GM20431 (cell line): ENCODE measurements around the gene TSPAN5.
"Not testable (repeated sequence)": the region's sequence is repeated elsewhere in the genome, so short reads cannot be mapped to it uniquely, and the experiment has no call there.

Experiments
- in situ Hi-C: fragments of 300-500 bp; cut with MseI, MboI; formaldehyde crosslinking; loops from one replicate; pipeline ENCODE4 v1.15.0; 2020; ENCODE audit warnings: low sequenced_read_pairs; ENCODE audit not compliant: unreplicated experiment

Gene TSPAN5

DNA sequence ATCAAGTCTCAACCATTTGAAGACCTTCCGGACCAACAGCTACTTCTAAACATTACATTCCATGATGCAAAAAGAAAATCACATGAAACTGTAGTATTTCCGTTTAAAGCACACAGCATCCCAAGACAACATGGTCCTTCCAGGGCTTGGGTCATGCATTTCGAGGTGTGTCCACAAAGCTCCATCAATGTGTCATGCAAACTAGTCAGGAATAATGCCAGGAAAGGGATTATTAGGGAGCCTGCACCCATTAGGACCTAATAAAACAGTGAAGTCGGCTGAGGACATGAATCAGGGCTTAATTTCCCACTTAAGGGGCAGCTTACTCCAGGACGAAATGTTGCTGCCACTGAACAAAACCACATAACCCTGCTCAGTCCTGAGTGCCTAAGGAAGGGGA is 177.9 kb downstream of the TSPAN5 start:
- in situ Hi-C loops = no loop called here

- in situ Hi-C loops = not testable (repeated sequence)
Measured at GRCh38 chr4:98479590-98479989, 178.8 kb downstream of the TSPAN5 start.

DNA sequence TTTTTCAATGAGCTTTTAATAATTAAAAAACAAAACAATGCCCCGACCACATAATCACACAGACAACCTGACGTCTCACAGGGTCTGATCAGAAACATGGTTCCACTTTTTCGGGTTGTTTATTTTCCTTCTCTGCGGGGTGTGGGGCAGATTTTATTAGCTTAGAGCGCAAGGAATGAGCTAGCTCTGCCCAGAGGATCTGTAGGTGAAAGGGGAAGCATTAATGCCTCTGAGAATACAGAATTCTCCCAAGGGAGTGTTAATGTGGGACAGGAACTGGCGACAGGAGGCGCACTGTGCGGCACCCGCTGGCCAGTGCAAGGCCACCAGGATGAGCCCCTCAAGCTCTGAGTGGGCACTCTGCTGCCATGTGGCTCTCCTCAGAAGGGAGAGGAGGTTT is 181.5 kb downstream of the TSPAN5 start:
- in situ Hi-C loops = no loop called here

DNA sequence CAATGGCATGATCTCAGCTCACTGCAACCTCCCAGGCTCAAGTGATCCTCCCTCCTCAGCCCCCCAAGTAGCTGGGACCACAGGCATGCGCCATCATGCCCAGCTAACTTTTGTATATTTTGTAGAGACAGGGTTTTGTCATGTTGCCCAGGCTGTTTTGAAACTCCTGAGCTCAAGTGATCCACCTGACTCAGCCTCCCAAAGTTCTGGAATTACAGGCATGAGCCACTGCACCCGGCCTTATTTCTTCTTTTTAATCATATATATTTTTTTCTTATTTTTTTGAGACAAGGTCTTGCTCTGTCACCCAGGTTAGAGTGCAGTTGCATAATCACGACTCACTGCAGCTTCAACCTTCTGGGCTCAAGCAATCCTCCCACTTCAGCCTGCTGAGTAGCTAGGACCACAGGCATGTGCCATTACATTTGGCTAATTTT is 184.0 kb downstream of the TSPAN5 start:
- in situ Hi-C loops = no loop called here

- in situ Hi-C loops = no loop called here
Measured at GRCh38 chr4:98473046-98473445, 185.4 kb downstream of the TSPAN5 start.

- in situ Hi-C loops = no loop called here
Measured at GRCh38 chr4:98470831-98471230, 187.6 kb downstream of the TSPAN5 start.

DNA sequence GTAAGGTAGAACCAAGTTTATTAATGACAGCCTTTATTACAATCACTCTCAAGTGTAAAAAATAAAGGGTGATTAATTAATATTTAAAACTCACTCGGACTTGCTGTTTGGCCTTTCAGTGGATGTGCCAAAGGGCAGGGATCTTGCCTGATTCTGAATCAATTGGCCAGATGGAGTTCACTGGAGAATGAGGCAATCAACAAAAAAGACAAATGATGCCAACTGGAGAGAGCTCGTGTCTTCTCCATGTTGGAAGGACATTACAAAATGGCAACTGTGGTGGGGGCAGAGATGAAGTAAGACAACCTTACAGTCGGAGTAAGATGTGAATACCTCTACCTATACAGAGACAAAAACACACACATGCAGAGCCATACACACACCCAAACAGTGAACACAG is 188.0 kb downstream of the TSPAN5 start:
- in situ Hi-C loops = no loop called here

DNA sequence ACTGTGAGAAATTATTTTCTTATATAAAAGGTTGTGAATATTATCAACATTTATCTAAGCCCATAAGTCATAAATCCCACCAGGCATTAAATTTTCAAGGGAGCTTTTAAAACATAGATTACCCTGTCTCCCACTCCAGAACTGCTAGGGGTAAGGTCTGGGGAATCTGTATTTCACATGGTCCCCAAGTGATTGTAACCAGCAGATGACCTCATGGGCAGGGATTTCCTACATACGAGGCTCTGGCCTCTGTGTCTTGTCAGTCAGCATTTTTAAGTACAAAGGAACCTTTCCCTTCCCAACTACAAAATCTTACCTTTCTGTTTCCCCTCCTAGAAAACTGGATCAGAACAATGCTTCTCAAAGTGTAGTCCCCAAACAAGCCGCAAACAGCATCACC is 188.6 kb downstream of the TSPAN5 start:
- in situ Hi-C loops = no loop called here

DNA sequence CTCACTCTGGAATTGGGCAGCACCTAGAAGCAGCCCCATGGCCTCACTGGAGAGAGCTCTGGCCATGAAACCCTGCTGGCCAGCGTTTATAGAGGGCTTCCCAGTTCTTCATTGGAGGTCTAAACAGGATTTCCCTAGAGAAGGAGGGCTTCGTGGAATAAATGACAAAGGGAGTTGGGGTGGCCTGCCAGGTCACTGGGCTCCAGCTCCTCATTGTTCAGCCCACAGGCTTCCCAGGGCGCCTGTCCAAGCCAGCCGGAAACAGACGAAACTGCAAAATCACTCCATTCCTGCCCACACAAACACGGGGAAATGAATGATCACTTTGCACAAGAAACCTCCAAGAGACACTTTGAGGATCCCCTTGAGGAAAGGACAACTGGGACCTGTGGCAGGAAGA is 189.7 kb downstream of the TSPAN5 start:
- in situ Hi-C loops = no loop called here

DNA sequence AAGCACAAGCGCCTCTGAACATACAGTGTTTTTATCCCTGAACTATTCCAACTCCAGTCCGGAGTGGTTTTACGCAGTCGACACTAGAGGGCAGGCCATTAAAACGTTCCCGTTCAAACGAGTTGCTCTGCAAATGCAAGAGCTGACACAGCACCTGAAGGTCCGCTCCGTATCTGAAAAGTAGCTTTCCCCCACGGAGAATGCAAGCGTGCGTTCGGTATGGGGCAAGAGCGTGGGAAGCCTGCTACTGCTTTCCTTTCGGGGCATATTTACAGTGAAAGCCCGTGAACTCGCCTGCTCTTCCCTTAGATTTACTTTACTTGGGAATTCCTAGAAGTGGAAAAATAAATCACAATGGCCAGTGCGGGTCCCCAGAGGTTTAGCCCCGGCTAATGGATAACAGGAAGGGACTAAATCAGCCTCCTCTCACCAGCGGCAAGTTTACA is 190.8 kb downstream of the TSPAN5 start:
- in situ Hi-C loops = no loop called here

GRCh38 chr4:98466868-98467599 is 191.4 kb downstream of the TSPAN5 start:
- in situ Hi-C loops = no loop called here

GRCh38 chr4:98462487-98462886 is 195.9 kb downstream of the TSPAN5 start:
- in situ Hi-C loops = no loop called here

GRCh38 chr4:98461121-98461865 is 197.1 kb downstream of the TSPAN5 start:
- in situ Hi-C loops = not testable (repeated sequence)

DNA sequence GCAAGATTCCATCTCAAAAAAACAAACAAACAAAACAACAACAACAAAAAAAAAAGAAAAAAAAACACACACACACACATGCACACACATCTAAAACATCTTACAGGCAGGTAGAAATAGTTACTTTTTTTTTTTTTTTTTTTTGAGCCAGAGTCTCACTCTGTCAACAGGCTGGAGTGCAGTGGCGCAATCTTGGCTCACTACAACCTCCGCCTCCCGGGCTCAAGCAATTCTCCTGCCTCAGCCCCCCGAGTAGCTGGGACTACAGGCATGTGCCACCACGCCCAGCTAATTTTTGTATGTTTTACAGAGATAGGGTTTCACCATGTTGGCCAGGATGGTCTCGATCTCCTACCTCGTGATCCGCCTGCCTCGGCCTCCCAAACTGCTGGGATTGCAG is 201.0 kb downstream of the TSPAN5 start:
- in situ Hi-C loops = not testable (repeated sequence)

- in situ Hi-C loops = no loop called here
Measured at GRCh38 chr4:98452091-98452490, 206.3 kb downstream of the TSPAN5 start.

DNA sequence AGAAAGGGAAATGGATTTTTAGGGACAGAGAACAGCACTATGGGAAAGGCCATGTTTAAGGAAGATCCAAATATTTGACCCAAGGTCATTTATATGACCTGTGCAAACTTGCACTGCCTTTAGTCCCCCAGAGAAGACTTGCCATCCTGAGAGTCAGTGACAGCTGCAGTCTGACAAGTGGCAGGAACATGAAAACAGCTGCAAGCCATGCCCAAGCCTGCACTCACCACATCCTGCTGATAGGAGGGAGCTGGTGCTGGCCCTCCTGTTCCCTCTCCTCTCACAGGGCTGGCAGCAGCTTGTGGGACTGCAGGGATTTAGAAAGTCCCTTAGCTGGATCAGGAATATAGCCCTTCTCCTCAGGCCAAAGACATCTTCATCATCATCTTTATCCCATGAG is 209.5 kb downstream of the TSPAN5 start:
- in situ Hi-C loops = no loop called here

GRCh38 chr4:98447648-98448047 is 210.8 kb downstream of the TSPAN5 start:
- in situ Hi-C loops = no loop called here

GRCh38 chr4:98446499-98447375 is 211.7 kb downstream of the TSPAN5 start:
- in situ Hi-C loops = no loop called here

GRCh38 chr4:98444371-98444770 is 214.0 kb downstream of the TSPAN5 start:
- in situ Hi-C loops = no loop called here

DNA sequence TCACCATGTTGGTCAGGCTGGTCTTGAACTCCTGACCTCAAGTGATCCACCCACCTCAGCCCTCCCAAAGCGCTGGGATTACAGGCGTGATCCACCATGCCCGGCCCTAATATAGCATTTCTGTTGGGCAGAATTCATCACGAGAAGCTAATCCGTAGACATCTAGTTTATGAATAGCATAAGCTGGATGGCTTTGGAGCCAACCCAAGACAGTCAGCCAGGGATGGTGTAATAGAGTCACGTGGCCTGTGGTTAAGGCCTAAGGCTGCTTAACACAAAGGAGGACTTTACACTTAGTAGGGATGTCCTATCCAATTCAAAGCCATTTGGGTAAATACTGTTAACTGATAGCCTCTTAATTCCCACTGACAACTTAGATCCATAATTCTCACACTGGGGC is 223.6 kb downstream of the TSPAN5 start:
- in situ Hi-C loops = no loop called here

- in situ Hi-C loops = no loop called here
Measured at GRCh38 chr4:98433691-98434090, 224.7 kb downstream of the TSPAN5 start.
